A549 treated with AZD2906 at 1 μM for 4 hours (cell line): ENCODE results near the gene RAB26. TPM values are rescaled to one million over a fixed set of nuclear protein-coding genes. Genes with fewer than 3 reads are reported as not detected.

Experiments used
- total RNA-seq: library from RNA; stranded (reverse); fragments of 200-300 nt; extraction: Qiagen RNA extraction; gene quantifications from 5 replicates; pipeline ENCODE4 v1.2.3, GENCODE V29; 2022

The RAB26 gene, protein sequence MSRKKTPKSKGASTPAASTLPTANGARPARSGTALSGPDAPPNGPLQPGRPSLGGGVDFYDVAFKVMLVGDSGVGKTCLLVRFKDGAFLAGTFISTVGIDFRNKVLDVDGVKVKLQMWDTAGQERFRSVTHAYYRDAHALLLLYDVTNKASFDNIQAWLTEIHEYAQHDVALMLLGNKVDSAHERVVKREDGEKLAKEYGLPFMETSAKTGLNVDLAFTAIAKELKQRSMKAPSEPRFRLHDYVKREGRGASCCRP
- total RNA-seq, result 1.9 to 4.4 TPM (median 3.3 TPM) in 5 replicates

DNA sequence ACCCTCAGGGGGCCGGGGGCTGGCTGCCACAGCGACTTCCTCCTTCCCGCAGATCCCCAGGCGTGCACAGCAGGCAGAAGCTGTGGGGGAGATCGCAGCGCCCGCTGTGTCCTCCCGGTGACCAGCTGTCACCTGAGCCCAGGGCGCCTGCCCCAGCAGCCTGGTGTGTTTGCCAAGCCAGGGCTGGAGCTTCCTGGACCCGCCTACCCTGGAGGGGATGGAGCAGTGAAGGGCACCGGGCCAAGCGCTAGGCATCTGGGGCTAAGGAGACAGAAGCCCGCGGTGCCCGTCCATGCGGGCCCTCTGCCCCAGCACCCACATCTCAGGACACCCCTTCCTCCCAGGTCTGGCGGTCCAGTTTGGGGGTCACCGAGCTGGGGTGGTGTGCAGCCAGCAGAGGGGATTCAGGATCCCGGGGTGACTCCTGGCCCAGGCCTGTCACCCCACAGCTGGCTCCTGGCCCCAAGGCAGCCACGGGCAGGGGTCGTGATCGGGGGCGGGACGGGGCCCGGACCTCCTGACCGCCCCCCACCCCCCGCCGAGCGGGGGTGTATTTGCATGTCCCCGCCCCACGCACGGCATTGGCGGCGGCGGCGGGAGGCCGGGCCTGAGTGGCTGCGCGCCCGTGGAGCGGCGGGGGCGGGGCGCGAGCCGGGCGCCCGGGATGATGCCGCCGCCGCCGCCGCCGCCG is at the start of gene RAB26:
Gene RAB26, plus strand, starts transcription at position 645 of the 691 bp plus-strand sequence. CDS start 159 bp downstream, outside the sequence.

DNA sequence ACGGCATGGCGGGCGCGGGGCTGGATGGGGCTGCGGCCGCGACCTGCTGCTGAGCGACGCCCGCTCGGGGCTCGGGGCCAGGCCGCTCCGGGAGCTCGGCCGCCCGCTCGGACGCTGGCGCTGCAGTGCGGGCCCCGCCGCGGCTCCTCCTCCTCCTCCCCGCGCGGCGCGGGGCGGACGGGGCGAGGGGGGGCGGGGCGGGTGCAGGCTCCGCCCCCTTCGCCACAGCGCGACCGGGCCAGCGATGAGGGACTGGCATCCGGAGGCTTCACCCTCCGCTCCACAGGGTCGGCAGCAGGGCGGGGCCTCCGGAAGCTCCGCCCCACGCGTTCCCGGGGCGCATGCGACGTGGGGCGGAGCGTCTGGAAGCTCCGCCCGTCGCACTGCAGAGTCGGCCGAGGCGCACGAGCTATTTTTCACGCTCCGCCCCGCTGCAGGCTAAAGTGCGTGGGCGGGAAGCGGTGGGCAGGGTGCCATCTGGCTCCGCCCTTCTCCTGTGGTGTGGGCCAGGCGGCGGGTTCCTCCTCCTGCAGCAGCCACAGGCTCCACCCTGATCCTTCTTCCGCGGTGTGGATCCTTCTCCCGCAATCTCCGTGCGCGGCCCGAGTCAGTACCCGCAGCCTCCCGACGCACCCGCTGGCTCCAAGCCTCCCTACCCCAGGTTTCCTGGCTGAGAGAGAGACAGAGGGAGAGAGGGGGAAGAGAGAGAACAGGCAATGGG is 12.5 kb upstream of the RAB26 start, which contains the start of gene PKD1:
Gene PKD1, minus strand, starts transcription at position 129 of the 721 bp plus-strand sequence. CDS start 209 bp downstream, outside the sequence.

DNA sequence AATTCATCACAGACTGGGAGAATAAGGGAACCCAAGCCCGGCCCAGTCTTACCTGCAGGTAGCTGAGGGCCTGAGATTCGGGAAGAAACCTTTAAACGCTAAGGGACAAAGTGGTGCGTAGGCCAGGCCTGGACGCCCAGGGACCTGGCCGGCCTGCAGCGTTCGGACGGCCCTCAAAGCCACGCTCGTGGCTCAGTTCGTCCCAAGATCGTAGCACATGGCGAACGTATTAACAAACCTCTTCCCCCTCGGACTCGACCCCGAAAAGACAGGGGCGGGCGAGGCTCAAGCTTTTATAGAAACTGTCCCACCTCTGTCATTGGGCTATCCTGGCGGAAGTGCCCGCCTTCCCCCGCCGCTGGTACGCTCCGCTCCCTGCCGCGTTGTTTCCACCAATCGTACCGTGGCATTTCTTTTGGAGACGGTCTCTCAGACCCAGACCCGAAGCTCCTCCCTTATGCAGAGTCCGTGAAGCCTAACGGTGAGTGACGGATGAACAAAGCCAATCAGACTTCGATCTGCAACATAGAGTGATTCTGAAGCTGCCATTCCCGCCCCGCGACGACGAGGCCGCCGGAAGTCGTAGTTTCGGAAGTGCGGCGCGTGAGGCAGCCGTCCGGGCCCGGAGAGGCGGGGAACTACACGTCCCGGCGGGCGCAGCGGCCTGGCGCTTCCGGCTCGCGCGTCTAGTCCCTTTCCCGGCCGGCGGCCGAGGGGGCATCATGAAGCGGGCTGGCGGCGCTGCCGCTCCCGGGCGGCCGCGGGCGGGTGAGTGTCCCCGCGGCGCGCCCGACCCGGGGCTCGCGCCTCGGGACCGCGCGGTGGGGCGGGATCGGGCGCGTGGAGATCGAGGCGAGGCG is 6.9 kb downstream of the RAB26 start, which contains the start of gene TRAF7:
Gene TRAF7, plus strand, starts transcription at position 692 of the 860 bp plus-strand sequence. CDS start 8,139 bp downstream, outside the sequence.

DNA sequence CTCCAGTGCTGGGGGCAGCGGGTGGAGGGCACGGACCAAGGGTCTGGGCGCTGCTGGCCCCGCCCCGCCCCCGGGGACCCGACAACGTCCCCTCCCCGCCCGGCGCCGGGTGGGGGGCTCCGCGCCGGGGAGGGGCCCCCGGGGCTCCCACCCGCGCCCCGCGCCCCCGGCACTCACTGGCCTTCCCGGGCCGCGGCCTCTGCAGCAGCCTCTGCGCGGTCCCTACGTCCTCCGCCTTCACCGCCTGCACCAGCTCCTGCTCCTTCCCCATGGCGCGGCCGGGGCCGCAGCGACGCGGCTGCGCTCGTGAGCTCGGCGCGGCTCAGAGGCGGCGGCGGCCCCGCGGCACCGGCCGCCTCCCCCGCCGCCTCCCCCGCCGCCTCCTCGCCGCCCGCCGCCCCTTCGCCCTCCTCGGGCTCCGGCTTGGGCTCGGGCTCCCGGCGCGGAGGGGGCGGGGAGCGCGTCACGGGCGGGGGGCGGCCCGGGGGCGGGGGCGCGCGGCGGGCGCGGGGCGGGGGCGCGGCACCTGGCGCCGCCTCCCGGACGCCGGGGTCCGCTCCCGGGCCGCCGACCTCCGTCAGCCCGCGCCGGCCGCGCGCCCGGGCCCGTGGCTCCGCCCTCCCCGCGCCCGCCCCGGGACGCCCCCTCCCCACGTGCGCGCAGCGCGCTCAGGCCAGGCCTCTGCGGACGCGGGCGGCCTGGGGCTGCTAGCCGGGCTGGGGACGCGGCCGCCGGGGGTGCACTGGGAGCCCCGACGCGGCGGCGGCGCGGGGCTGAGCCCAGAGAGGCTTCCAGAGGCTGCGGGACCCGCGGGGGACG is 47.9 kb downstream of the RAB26 start, which contains the start of gene CASKIN1:
Gene CASKIN1, minus strand, starts transcription at position 444 of the 819 bp plus-strand sequence. Its CDS starts 173 bp downstream, at position 271.

Other genes with a start within 250 kb of the RAB26 start
- gene HS3ST6, start 230.2 kb upstream of the RAB26 start, total RNA-seq, result 1.1 to 2.1 TPM (median 2.0 TPM) in 5 replicates
- gene MSRB1, start 205.4 kb upstream of the RAB26 start, total RNA-seq, result 32.5 to 43.0 TPM (median 42.2 TPM) in 5 replicates
- gene RPL3L, start 193.9 kb upstream of the RAB26 start, total RNA-seq, result 0.09 to 0.11 TPM (median 0.10 TPM) in 3 of 5 replicates, not detected in the others
- 247 to 295 TPM (median 252 TPM) in 5 replicates for gene NDUFB10, start 189.1 kb upstream of the RAB26 start, total RNA-seq
- gene RPS2, start 183.8 kb upstream of the RAB26 start, total RNA-seq, result 3,695 to 5,624 TPM (median 5,467 TPM) in 5 replicates
- not detected in 5 replicates for gene RNF151, start 181.8 kb upstream of the RAB26 start, total RNA-seq
- 31.6 to 41.2 TPM (median 38.0 TPM) in 5 replicates for gene TBL3, start 176.6 kb upstream of the RAB26 start, total RNA-seq
- gene NOXO1, start 167.2 kb upstream of the RAB26 start, total RNA-seq, result 0.08 to 0.31 TPM (median 0.28 TPM) in 5 replicates
- 23.0 to 44.4 TPM (median 40.1 TPM) in 5 replicates for gene GFER, start 164.4 kb upstream of the RAB26 start, total RNA-seq
- 5.0 to 9.3 TPM (median 8.2 TPM) in 5 replicates for gene SYNGR3, start 158.7 kb upstream of the RAB26 start, total RNA-seq
- gene ZNF598, start 138.8 kb upstream of the RAB26 start, total RNA-seq, result 47.7 to 63.8 TPM (median 61.2 TPM) in 5 replicates
- 0.65 to 1.4 TPM (median 0.88 TPM) in 5 replicates for gene NPW, start 128.8 kb upstream of the RAB26 start, total RNA-seq
- gene NHERF2, start 121.7 kb upstream of the RAB26 start, total RNA-seq, result 45.2 to 69.1 TPM (median 66.9 TPM) in 5 replicates
- 36.2 to 51.1 TPM (median 47.9 TPM) in 5 replicates for gene NTHL1, start 100.8 kb upstream of the RAB26 start, total RNA-seq
- gene TSC2, start 100.6 kb upstream of the RAB26 start, total RNA-seq, result 32.0 to 40.6 TPM (median 34.1 TPM) in 5 replicates
- 34.4 to 54.4 TPM (median 49.3 TPM) in 5 replicates for gene PKD1, start 12.7 kb upstream of the RAB26 start, total RNA-seq
- 39.0 to 55.8 TPM (median 49.7 TPM) in 5 replicates for gene TRAF7, start 7.2 kb downstream of the RAB26 start, total RNA-seq
- gene CASKIN1, start 48.0 kb downstream of the RAB26 start, total RNA-seq, result 0.23 to 1.00 TPM (median 0.47 TPM) in 5 replicates
- gene MLST8, start 56.8 kb downstream of the RAB26 start, total RNA-seq, result 39.9 to 53.2 TPM (median 51.0 TPM) in 5 replicates
- gene BRICD5, start 62.2 kb downstream of the RAB26 start, total RNA-seq, result 1.5 to 4.8 TPM (median 3.4 TPM) in 5 replicates
- 14.8 to 35.7 TPM (median 32.9 TPM) in 5 replicates for gene PGP, start 66.2 kb downstream of the RAB26 start, total RNA-seq
- 18.7 to 26.9 TPM (median 24.7 TPM) in 5 replicates for gene E4F1, start 75.0 kb downstream of the RAB26 start, total RNA-seq
- gene DNASE1L2, start 87.8 kb downstream of the RAB26 start, total RNA-seq, result 0.60 to 1.7 TPM (median 1.3 TPM) in 5 replicates
- gene ECI1, start 103.0 kb downstream of the RAB26 start, total RNA-seq, result 48.5 to 95.5 TPM (median 93.6 TPM) in 5 replicates
- 252 to 288 TPM (median 261 TPM) in 5 replicates for gene RNPS1, start 119.5 kb downstream of the RAB26 start, total RNA-seq
- gene ABCA3, start 192.1 kb downstream of the RAB26 start, total RNA-seq, result 17.3 to 21.9 TPM (median 20.6 TPM) in 5 replicates